Measurements from ENCODE around the gene WNT3. TPM values are rescaled to one million over a fixed set of nuclear protein-coding genes. Genes with fewer than 3 reads are reported as not detected.

The WNT3 gene
- total and polyA plus RNA-seq, 8 donors: 0.24 to 0.72 (median 0.38) TPM

DNA sequence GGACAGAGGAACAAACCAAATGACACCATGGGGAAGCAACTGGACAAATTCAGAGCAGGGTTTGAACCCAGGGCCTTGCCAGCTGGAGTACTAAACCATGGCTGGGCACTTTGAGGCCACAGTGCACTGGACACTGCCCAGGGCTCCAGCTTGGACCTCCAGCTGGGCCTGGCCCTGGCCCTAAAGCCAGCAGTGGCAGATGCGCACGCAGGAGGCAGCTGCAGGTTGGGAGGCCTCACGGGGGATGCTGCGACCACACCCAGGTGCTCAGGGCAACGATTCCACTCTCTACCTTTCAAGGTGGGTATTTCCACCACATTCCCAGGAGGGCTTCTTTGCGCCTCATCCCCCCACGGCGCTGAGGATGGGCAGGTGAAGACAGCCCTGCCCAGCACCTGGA is 28.9 kb downstream of the WNT3 start:
- Histone ChIP-seq H3K9me3 (no peaks in the 10 kb centered on the region), H3K27ac (no peak overlapping the region), H3K27me3 (no peaks in the 10 kb centered on the region), H3K36me3 (no peaks in the 10 kb centered on the region), H3K4me1 (no peaks in the 10 kb centered on the region), H3K4me3 (no peak overlapping the region)
- DNase-seq: no peak
- no peak for FAIRE-seq
- TF ChIP-seq, protein P1, sequence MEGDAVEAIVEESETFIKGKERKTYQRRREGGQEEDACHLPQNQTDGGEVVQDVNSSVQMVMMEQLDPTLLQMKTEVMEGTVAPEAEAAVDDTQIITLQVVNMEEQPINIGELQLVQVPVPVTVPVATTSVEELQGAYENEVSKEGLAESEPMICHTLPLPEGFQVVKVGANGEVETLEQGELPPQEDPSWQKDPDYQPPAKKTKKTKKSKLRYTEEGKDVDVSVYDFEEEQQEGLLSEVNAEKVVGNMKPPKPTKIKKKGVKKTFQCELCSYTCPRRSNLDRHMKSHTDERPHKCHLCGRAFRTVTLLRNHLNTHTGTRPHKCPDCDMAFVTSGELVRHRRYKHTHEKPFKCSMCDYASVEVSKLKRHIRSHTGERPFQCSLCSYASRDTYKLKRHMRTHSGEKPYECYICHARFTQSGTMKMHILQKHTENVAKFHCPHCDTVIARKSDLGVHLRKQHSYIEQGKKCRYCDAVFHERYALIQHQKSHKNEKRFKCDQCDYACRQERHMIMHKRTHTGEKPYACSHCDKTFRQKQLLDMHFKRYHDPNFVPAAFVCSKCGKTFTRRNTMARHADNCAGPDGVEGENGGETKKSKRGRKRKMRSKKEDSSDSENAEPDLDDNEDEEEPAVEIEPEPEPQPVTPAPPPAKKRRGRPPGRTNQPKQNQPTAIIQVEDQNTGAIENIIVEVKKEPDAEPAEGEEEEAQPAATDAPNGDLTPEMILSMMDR (IDR thresholded peaks at IDR 0.05): no peak
- WGBS, 2 donors: 92% methylated on average over 8 of the region's 8 CpGs
- ATAC-seq: no peak
- intact Hi-C loops (cut with DNase I): loop anchor here in 1 of 3 donors (10.0 kb wide), 1 partner anchor 55 kb away; no protein-coding TSS in a partner anchor

DNA sequence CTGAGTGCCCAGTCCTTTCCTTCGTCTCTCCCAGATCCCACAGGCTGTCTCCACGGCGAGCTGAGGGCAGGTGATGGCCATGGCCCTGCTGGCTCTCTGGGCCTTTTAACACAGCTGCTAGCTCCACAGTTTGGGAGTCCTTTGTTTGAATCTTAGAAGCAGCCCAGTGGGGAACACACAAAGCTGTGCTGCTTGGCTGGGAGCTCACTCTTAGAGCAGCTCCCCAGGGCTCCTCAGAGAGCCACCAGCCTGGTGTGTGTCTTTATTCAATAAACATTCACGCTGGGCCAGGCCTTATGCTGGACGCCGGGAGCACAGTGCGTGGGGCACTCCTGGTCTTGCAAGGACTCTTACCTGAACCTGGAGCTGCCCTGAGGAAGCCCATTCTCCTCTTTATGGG is 29.7 kb downstream of the WNT3 start:
- TF ChIP-seq, protein P1 (IDR thresholded peaks at IDR 0.05): no peak
- WGBS, 2 donors: 91 to 94% methylated on average over 7 of the region's 7 CpGs
- no peaks in the 10 kb centered on the region for H3K27me3 ChIP-seq
- H3K4me3 ChIP-seq: no peak overlapping the region
- no peaks in the 10 kb centered on the region for H3K36me3 ChIP-seq
- intact Hi-C loops (cut with DNase I): loop anchor here in 1 of 3 donors (10.0 kb wide), 1 partner anchor 56 kb away; no protein-coding TSS in a partner anchor
- H3K4me1 ChIP-seq: no peaks in the 10 kb centered on the region
- H3K9me3 ChIP-seq: no peaks in the 10 kb centered on the region
- FAIRE-seq (no peak), DNase-seq (no peak), ATAC-seq (no peak)
- H3K27ac ChIP-seq: no peak overlapping the region

DNA sequence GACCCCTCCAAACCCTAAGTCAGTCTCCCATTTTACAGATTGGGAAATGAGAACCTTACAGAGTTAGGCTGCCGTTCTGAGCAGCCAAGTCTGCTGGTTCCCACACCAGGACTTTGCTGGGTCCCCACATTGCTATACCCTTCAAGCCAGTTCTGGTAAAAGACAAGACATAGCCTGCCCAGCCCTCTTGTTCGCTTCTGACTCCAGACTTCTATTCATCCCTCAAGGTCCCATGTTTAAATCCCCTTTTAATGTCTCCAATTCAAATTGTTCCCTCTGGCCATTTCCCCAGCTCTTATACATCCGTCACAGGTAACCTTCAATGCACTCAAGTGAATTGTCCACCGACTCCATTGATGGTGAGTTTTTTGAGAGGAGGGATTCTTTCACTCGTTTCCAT is 30.2 kb downstream of the WNT3 start:
- no peak for FAIRE-seq
- intact Hi-C loops (cut with DNase I): loop anchor here in 1 of 3 donors (10.0 kb wide), 1 partner anchor 57 kb away; no protein-coding TSS in a partner anchor
- TF ChIP-seq, protein P1 (IDR thresholded peaks at IDR 0.05): no peak

DNA sequence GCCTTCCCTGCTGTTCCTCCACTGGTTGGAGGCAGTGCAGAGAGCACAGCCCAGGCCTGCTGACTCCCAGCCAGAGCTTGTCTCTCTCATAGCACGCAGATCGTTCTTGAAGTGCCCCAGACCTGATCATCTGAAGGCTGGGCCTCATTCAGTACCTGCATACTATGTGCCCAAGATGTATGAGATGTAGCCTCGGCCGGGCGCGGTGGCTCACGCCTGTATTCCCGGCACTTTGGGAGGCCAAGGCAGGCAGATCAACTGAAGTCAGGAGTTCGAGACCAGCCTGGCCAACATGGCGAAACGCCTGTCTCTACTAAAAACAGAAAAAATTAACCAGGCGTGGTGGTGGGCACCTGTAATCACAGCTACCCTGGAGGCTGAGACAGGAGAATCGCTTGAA is 31.0 kb downstream of the WNT3 start:
- Histone ChIP-seq H3K4me3 (no peak overlapping the region), H3K27me3 (no peaks in the 10 kb centered on the region), H3K36me3 (no peaks in the 10 kb centered on the region), H3K4me1 (peaks cover 0 to 6% (median 0%) of the 10 kb centered on the region in 3 donors), H3K27ac (no peak overlapping the region), H3K9me3 (no peaks in the 10 kb centered on the region)
- intact Hi-C loops (cut with DNase I): loop anchor here in 1 of 3 donors (10.0 kb wide), 1 partner anchor 57 kb away; no protein-coding TSS in a partner anchor
- no peak for DNase-seq
- WGBS, 2 donors: 93 to 97% methylated on average over 13 of the region's 13 CpGs
- TF ChIP-seq, protein P1 (IDR thresholded peaks at IDR 0.05): no peak
- FAIRE-seq: no peak
- no peak for ATAC-seq

More for the DNA sequence above, 30.2 kb downstream of the WNT3 start:
- no peaks in the 10 kb centered on the region for H3K9me3 ChIP-seq
- DNase-seq (no peak), ATAC-seq (no peak)
- no peak overlapping the region for H3K4me3 ChIP-seq
- no peaks in the 10 kb centered on the region for H3K4me1 ChIP-seq
- 92 to 98% methylated on average over 5 of the region's 5 CpGs for WGBS, 2 donors
- no peaks in the 10 kb centered on the region for H3K27me3 ChIP-seq
- no peak overlapping the region for H3K27ac ChIP-seq
- no peaks in the 10 kb centered on the region for H3K36me3 ChIP-seq

DNA sequence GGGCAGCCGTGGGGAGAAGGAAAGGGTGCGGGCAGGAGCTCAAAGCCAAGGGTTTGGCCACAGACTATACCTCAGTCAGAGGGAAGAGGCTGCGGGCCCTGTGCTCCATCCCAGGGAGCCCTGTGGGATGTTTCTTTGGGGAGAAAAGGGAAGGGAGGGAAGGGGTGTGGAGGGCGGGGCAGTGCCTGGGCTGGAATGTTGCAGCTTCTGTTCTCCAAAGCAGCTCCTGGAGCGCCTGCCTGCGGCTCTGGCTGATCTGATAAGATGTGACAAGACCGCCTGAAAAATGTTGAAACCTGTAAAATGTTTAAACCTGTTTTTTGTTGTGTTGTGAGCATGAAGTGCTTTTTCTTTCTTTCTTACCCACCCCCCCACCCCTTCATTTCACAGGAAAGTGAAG is 32.8 kb downstream of the WNT3 start:
- TF ChIP-seq, protein P1 (IDR thresholded peaks at IDR 0.05): no peak
- H3K27ac ChIP-seq: no peak overlapping the region
- H3K4me3 ChIP-seq: no peak overlapping the region
- FAIRE-seq (no peak), ATAC-seq (no peak), DNase-seq (no peak)
- H3K36me3 ChIP-seq: no peaks in the 10 kb centered on the region
- H3K27me3 ChIP-seq: no peaks in the 10 kb centered on the region
- H3K4me1 ChIP-seq: peaks cover 0 to 6% (median 0%) of the 10 kb centered on the region in 3 donors
- no peaks in the 10 kb centered on the region for H3K9me3 ChIP-seq
- intact Hi-C loops (cut with DNase I): loop anchor here in 1 of 3 donors (10.0 kb wide), 1 partner anchor 59 kb away; no protein-coding TSS in a partner anchor
- WGBS, 2 donors: 58 to 61% methylated on average over 7 of the region's 7 CpGs
